ENCODE results near the gene ZNF304. TPM values are rescaled to one million over a fixed set of nuclear protein-coding genes. Genes with fewer than 3 reads are reported as not detected.

The ZNF304 gene
- total and polyA plus RNA-seq, 2 of the 13 experiments (the other 11 are each of a cell fraction or from before 2014, with no cell fraction given) = 3.4 to 8.0 TPM

GRCh38 chr19:57350877-57351805 is at the start of gene ZNF304 (continued):
- no peak for TF ChIP-seq TP53 (CRISPR knock-in tag; conservative IDR thresholded peaks at IDR 0.05)
- TF ChIP-seq GLMP (CRISPR knock-in tag; IDR thresholded peaks at IDR 0.05; ENCODE audit: borderline replicate concordance) = no peak
- TF ChIP-seq GTF2F1 (IDR thresholded peaks at IDR 0.05; ENCODE audit: low read length) = no peak
- TF ChIP-seq TBP (CRISPR knock-in tag; IDR thresholded peaks at IDR 0.05) = no peak
- TF ChIP-seq KLF12 (CRISPR knock-in tag; IDR thresholded peaks at IDR 0.05; ENCODE audit: borderline replicate concordance) = no peak
- no peak for TF ChIP-seq SNAPC5 (CRISPR knock-in tag; IDR thresholded peaks at IDR 0.05; ENCODE audit: borderline replicate concordance)
- no peak for TF ChIP-seq RARA (CRISPR knock-in tag; IDR thresholded peaks at IDR 0.05)
- TF ChIP-seq ARHGAP35 (CRISPR knock-in tag; IDR thresholded peaks at IDR 0.05; ENCODE audit: borderline replicate concordance) = no peak
- TF ChIP-seq ZNF414 (CRISPR knock-in tag; IDR thresholded peaks at IDR 0.05) = no peak
- peak; percentile 53 for TF ChIP-seq AGO1 (IDR thresholded peaks at IDR 0.05; ENCODE audit: low read depth, low read length, poor library complexity, severe bottlenecking)
- peak; percentile 85 for TF ChIP-seq POLR2G (IDR thresholded peaks at IDR 0.05; ENCODE audit: low read depth, low read length)
- no peak for TF ChIP-seq CREBL2 (CRISPR knock-in tag; IDR thresholded peaks at IDR 0.05; ENCODE audit: borderline replicate concordance)
- no peak for TF ChIP-seq GRHL1 (CRISPR knock-in tag; conservative IDR thresholded peaks at IDR 0.05)
- TF ChIP-seq PBX2 (CRISPR knock-in tag; IDR thresholded peaks at IDR 0.05) = 0 out of 2 replicates have a peak, but pooled peaks have one; percentile 8
- no peak for TF ChIP-seq ZNF34 (CRISPR knock-in tag; IDR thresholded peaks at IDR 0.05; ENCODE audit: borderline replicate concordance)
- no peak for TF ChIP-seq BCL3 (CRISPR knock-in tag; IDR thresholded peaks at IDR 0.05)
- peak; percentile 94 for TF ChIP-seq GMEB1 (CRISPR knock-in tag; IDR thresholded peaks at IDR 0.05; ENCODE audit: borderline replicate concordance)
- TF ChIP-seq ISL2 (CRISPR knock-in tag; IDR thresholded peaks at IDR 0.05) = no peak
- TF ChIP-seq ZNF781 (CRISPR knock-in tag; IDR thresholded peaks at IDR 0.05; ENCODE audit: borderline replicate concordance, not compliant biosample characterization) = no peak

Data from HepG2 (cell line).